ENCODE measurements around the gene RNASE1. TPM values are rescaled to one million over a fixed set of nuclear protein-coding genes. Genes with fewer than 3 reads are reported as not detected.

The RNASE1 gene
- total and polyA plus RNA-seq, 2 experiments from 2014 or later, result 0.56 to 1.7 TPM

- H3K27me3 Mint-ChIP-seq (ENCODE audit: insufficient read depth, low read depth, poor library complexity), result peaks cover 2% of the 10 kb centered on the region
- Histone ChIP-seq H3K4me2 (no peak overlapping the region), H2AFZ (no peak overlapping the region), H4K20me1 (replicated peaks; ENCODE audit: insufficient read depth) (no peaks in the 10 kb centered on the region), H3K9me2 (ENCODE audit: insufficient read depth) (no peaks in the 10 kb centered on the region; the same call in 1 of the 2 replicates), H3K27me3 (ENCODE audit: insufficient read depth) (no peaks in the 10 kb centered on the region), H3K4me3 (no peak overlapping the region), H3K36me3 (ENCODE audit: insufficient read depth) (no peaks in the 10 kb centered on the region), H3K79me2 (replicated peaks; ENCODE audit: insufficient read depth) (no peaks in the 10 kb centered on the region), H3K27ac (ENCODE audit: low read depth) (no peak overlapping the region), H3F3A (replicated peaks; ENCODE audit: low read depth) (no peaks in the 10 kb centered on the region), H3K4me1 (ENCODE audit: insufficient read depth) (no peaks in the 10 kb centered on the region)
- peaks cover 7% of the 10 kb centered on the region for H3K4me1 Mint-ChIP-seq
- DNase-seq (ENCODE audit: low spot score) (no peak), ATAC-seq (no peak)
- no peak for TF ChIP-seq STAT1 (IDR thresholded peaks at IDR 0.05; ENCODE audit: unreplicated experiment)
- TF ChIP-seq JUNB (IDR thresholded peaks at IDR 0.05; ENCODE audit: unreplicated experiment), result no peak
- no peak for TF ChIP-seq ZNF462 (CRISPR knock-in tag; IDR thresholded peaks at IDR 0.05)
- TF ChIP-seq CREB1 (CRISPR knock-in tag; IDR thresholded peaks at IDR 0.05; ENCODE audit: low read depth), result no peak
- TF ChIP-seq ZNF331 (CRISPR knock-in tag; IDR thresholded peaks at IDR 0.05; ENCODE audit: low read depth), result no peak
- TF ChIP-seq EZH2phosphoT487 (IDR thresholded peaks at IDR 0.05; ENCODE audit: unreplicated experiment), result no peak
- TF ChIP-seq NANOG (IDR thresholded peaks at IDR 0.05; ENCODE audit: borderline replicate concordance), result no peak
- no peak for TF ChIP-seq EZH2 (IDR thresholded peaks at IDR 0.05; ENCODE audit: low read depth, unreplicated experiment)
- no peak for TF ChIP-seq REST (IDR thresholded peaks at IDR 0.05; ENCODE audit: unreplicated experiment)
- TF ChIP-seq ZNF114 (CRISPR knock-in tag; IDR thresholded peaks at IDR 0.05), result no peak
- TF ChIP-seq CTCF (conservative IDR thresholded peaks at IDR 0.05; ENCODE audit: low read depth in 2 of 2), result no peak
- H3K4me3 Mint-ChIP-seq, result no peak overlapping the region
- no peaks in the 10 kb centered on the region for H3K36me3 Mint-ChIP-seq (ENCODE audit: low read depth)
- H3K27ac Mint-ChIP-seq, result no peak overlapping the region
- H3K9me3 Mint-ChIP-seq, result no peaks in the 10 kb centered on the region
These were observed 38.5 kb upstream of the RNASE1 start for GRCh38 chr14:20841096-20841495.
